AG20443 (cell line): ENCODE data around the gene PACS2.

Experiments used
- DNase-seq: peaks from one replicate; pipeline ENCODE4 v3.0.0; 2012; ENCODE audit warnings: low spot score, mixed read lengths

The PACS2 gene

DNA sequence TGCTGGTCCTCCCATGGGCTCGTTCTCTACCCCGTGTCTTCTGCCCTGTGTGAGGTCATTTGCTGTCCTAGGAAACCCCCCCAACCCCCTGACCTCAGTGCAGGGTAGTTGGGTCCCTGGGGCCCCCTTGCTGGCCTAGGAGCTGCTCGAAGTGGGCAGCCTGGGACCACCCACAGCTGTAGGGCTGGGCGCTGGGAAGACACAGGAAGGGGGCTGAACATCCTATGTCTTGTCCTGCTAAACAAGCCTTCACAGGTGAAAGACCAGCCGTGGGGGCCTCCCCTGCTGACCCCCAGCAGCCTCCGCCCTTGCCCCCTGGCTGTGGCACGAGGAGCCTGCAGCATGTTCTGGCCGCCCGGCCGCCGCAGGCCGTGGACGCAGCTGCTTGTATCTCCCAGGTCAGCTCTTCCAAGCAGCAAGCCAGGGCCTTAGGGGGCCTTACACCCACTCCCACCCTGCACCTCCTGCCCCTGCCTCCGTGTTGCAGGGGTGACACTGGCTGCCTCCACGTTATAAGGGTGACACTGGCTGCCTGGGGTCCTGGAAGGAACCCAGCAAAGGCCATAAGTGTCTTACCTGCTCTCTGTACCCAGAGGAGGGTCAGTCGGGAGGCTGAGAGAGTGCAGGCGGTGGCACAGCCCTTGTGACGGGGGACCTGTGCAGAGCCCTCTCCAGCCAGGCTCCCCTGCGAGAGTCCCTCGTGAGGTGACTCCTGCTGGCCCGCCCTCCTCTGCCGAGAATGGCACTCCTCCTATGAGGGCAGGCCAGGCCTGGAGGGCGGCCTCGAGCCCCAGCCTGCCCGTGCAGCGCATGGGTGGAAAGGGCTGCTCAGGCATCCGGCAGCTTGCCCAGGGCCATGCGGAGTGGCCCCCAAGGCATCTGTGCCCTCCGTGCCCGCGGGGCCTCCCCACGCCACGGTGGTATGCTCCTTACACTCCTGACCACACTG, 72.3 kb downstream of the PACS2 start:
- DNase-seq: no peak

DNA sequence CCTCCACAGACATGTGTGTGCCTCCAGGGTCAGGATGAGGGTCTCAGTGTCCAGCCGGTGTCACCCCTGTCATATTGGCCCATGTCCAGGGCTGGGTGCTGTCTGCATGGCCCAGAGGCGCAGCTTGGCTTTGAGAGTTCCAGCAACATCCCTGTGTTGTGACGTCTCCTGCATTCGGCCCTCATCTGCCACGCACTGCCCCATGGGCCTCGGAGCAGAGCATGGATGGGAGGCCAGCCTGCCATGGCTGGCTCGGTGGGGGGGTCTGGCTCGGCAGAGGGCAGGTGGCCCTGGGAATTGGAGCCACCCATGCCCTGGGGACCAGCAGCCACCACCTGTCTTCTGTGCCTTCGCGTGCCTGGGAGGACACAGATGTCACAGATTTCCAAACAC, 73.0 kb downstream of the PACS2 start:
- no peak for DNase-seq

DNA sequence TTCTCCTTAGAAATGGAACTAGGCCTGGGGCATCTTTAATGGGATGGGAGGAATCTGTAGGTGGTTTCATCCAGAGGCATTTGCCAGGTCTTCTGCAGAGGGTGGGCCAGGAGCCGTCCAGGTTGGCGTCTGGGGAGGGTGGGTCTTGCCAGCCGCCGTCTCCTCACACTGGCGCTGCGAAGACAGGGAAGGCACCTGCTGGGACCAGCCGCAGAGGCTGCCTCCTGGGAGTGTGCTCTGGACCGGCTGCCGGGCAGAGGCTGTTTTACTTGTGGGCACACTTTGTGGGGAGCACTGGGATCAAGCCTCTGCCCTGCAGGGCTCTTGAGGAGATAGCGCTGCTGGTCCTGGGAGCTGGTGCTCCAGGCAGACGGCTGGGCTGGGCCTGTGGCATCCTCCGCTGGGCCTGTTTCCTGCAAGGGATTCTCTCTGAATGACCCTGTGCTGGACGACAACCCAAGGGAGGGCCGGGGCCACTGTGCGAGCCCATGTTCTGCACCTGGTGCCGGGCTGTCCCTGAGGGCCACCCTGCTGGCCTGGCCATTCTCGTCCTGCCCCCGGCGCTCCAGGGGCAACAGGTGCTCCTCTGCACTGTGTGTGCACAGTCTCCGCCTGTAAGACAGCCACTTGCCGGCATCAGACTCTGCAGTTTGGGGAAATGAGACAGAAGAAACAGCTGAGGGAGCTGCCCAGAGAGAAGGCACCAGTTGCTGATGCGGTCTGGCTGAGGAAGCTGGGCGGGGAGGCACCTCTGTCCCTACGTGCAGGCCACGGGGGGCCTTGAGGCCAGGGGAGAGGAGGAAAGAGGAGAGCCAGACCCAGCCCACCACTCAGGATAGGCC, 73.8 kb downstream of the PACS2 start:
- no peak for DNase-seq

DNA sequence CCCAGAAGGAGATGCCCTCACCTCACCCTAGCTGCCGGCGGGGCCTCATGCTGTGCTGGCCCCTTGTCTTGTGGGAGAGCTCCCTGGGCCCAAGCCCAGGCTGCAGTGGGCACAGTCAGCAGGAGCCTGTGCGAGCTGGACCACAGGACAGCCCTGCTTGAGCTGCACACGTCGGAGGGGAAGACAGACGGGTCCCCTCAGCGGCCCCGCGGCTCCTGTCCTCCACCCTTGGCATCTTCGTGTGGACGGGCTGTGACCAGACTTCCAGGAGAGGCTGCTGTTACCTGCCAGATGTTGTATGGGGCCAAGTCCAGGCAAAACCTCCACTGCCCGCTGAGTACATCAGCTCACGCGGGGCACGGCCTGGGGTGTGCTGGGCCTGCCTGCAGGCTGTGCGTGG, 74.4 kb downstream of the PACS2 start:
- DNase-seq: no peak

DNA sequence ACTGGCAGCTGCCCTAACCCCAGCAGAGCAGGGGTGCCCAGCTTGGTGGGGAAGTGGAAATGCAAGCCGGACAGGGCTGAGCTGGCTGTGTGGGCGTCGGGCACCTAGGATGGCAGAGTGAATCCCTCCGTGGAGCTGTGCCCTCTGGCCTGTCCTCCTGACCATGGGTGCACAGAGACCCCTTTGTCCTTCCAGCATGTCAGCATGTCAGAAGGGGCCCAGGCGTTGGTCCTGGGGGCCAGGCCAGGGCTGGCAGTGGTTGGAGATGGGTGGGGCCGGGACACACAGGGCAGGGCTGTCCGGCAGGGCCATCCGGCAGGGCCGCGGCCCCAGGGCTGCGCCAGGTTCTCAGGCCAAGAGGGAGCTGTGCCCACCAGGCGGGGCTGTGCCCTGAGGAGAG, 75.0 kb downstream of the PACS2 start:
- DNase-seq: no peak

DNA sequence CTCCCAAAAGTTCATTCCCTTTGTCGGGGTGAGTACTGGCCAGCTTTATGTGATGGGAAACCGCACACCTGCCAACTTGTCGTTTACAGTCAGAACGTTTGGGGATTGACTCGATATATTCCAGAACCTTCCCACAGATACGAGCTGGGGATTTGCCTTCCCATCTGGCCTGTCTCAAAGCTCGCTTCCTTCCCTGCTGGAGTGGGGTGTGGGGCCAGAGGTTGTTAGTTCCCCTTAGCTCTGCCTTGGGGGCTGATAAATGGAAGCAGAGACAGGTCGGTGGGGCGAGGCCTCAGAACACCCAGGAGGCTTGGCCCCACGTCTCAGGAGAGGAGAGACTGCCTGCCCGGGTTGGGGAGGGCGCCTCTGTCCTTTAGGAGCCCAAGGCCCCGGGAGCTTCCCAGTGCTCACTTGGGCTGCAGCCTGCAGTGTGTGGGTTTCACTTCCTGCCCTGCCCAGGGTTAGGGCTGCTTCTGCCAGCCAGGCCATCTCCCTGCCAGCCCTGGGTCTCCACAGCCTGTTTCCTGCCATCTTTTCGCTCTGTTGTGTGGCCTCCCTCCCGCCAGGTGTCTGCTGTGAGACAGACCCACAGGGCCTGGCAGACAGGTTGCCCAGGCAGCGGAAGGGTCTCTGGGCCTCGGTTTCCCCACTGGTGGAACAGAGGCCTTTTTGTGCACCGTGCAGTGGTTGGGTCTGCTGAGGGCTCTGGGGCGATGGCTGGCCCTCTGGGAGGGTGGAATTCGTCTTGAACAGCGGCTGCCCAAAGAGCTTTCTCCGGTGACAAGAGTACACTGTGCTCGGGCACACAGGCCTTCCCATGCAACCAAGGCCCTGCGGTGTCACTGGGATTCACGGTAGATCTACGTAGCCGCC, 75.7 kb downstream of the PACS2 start:
- no peak for DNase-seq

DNA sequence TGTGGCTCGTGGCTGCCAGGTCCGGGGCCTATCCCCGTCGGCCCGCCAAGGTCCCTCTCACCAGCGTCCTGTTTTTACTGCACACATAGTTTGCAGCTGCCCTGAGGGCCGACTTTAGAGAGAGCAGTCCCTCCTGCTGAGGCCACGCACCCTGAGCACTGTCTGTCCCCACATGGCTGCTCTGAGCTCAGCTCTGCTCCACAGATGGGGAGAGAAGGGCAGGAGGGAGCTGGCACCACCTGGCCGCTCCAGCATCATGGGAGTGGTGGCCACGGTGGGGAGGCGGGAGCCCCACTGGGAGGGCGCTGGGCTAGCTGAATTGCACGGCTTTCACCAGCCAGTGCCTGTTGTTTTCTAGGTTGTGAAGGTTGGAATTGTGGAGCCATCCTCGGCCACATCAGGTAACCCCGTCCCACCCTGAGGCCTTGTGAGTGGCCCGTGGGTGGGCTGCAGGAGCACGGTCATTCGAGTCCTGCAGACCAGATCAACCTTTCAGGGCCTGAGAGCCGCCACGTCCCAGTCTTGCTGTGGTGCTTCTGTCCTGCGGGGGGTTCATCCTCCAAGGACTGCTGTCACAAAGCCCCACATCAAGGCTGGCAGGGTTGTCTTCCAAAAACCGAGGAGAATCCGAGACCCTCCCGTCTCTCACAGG, 76.4 kb downstream of the PACS2 start:
- DNase-seq: no peak

DNA sequence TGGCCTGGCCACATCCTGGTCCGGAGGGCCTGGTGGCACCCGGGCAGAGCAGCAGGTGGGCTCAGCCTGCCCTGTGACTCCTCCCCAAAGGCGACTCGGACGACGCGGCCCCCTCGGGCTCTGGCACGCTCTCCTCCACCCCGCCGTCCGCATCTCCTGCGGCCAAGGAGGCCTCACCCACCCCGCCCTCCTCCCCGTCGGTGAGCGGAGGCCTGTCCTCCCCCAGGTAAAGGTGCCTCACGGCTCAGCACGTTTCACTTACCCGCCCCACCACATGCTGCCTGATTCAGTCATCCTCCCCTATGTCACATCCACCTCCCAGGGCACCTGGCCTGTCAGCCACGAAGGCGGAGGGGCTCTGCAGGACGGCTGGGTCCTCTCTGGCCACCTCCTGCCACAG, 77.0 kb downstream of the PACS2 start:
- no peak for DNase-seq

DNA sequence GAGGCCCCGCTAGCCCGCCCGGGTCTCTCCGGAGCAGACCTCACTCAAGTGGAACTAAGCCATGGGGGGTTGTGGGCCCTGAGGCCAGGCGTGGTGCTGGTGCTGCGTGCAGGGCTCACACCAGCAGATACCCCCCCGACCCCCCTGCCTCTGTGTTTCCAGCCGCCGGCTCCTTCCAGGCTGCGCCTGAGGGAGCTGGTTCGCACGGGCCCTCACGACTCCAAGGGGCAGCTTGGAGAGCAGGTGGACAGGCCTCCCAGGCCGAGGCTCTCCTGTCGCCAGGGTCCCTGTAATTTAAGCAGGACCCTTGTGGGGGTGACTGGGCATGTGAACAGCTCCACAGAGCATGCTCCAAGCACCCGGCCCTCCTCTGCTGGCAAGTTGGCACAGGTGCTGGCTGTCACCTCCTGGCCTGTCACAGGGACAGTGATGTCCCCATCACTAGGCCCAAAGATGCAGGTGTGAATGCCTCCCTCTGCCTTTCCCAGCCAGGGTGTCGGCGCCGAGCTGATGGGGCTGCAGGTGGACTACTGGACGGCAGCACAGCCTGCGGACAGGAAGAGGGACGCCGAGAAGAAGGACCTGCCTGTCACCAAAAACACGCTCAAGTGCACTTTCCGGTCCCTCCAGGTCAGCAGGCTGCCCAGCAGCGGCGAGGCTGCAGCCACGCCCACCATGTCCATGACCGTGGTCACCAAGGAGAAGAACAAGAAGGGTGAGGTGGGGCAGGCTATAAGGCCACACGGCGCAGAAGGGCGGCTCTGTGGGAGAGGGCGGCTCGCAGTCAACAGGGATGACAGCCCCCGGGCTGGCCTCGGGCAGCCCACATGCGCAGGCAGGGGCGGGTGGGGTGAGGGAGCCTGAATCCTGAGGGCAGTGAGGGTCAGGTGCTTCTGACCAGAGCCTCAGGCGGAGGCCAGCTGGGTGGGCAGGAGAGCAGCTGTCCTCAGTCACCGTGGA, 77.9 kb downstream of the PACS2 start:
- DNase-seq: no peak

DNA sequence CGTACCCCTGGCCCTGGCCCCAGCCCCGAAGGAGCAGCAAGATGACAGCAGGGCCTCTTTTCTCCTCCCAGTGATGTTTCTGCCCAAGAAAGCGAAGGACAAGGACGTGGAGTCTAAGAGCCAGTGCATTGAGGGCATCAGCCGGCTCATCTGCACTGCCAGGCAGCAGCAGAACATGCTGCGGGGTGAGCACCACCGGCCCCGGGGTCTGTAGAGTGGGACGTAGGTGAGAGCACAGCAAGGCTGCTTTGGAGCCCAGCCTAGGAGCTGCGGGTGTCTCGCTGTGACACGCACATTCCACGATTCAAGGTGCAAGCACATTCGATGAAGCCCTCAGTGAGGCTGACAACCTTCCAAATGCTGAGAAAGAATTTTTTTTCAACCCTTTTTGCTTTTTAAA, 78.6 kb downstream of the PACS2 start:
- no peak for DNase-seq

DNA sequence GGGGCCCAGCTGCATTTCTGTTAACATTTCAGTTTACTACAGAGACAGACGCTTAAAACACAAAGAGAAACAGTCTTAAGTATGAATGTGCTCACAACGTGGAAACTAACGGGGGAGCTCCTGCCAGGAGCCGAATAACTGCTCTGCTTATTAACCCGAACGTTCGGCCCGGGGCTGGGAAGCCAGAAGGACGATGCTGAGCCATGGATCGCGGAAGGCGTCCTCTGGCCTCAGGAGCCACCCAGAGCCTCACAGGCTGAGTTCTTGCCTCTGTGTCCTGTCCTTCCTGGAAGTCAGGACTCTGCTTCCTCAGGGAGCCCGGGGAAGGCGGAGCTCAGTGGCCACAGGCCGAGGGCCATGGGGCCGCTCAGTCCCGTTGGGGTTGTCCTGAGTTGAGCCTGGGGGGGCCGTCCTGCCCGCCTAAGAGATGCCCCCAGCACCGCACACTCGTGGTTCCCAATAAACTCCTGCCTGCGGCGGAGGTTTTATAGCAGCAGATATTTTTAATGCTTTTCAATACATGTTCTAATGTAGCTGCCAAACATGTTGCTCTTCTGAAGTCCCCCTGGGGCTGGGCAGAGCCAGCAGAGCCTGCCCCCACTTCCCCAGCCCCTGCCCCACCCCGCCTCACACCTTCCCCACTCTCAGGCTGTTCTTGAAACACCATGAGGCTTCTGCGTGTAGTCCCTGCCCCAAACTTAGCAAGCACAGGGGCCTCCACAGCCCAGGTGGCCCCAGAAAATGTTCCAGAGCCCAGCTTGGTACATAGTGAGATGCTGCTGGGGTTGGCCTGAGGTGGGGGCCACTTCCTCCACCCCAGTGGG, 80.4 kb downstream of the PACS2 start:
- no peak for DNase-seq

DNA sequence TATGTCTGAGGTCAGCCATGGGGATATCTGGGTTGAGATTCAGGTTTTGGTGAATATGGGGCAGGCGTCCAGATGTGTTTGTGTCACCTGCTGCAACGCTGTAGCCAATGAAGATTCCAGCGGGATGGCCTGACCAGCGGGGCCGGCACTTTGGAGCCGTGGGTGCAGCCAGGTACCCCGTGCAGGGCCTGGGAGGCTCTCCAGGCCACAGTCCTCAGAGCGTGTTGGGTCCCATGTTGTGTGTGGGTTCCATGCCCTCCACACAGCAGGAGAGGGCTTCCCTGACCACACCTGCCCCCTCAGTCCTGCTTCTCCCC, 80.9 kb downstream of the PACS2 start:
- DNase-seq: no peak

DNA sequence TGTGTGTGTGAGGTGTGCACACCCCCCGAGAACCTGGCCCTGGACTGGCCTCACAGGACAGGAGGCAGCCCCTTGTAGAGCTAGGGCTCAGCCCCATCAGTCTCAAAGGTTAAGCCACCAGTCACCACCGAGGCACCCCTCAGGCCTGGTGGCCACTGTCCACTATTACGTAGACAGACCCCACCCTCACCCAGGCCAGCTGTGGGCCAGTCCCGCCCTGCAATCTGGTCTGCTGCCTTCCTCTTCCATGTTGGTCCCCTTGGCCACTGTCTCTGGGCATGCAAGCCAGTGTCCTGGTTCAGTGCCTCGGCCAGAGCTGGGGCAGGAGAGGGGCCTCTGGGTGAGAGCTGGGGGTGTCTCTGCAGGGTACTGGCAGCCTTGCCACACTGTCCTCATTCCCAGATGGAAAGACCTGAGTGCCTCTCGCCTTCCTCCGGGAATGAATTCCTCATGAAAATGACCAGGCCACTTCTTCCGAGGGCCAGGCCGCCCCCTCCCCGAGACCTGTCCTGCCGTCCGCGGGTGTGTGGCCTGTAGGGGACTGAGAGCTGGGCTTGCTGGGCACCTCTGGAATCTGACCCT, 82.9 kb downstream of the PACS2 start:
- DNase-seq: no peak

DNA sequence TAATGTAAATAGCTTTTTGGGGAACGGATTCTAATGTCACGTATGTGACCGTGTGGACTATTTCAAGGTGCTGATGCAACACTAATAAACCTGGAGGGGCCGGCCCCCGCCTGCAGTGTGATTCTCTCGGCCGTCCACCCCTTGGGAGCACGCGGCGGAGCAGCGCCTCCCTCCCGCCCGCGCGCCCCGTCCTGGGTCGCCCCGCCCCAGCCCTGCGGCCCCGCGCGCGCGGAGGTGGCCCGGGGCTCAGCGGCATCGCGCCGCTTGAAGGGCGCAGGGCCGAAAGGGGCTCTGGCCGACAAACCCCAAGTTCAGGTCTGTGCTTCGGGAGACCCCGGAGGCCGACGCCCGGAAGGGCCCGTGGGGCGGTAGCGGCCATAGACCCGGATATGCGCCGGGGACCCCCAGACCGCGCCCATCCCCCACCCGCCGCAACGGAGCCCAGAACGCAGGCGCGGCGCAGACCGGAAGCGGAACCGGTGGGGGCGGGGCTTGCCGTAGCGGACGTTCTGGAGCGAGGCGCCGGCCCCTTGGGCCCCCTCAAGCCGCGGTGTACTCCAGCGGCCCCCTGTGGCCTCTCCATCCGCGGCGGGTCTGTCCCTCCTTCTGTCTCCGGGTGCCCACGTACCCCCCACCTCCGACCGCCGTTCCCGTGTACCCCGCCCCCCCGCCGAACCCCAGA, 83.6 kb downstream of the PACS2 start, which contains the start of gene TEX22:
Gene TEX22, plus strand, starts transcription at position 495 of the 682 bp plus-strand sequence. CDS start 803 bp downstream, outside the sequence.
- DNase-seq: peak; percentile 97

DNA sequence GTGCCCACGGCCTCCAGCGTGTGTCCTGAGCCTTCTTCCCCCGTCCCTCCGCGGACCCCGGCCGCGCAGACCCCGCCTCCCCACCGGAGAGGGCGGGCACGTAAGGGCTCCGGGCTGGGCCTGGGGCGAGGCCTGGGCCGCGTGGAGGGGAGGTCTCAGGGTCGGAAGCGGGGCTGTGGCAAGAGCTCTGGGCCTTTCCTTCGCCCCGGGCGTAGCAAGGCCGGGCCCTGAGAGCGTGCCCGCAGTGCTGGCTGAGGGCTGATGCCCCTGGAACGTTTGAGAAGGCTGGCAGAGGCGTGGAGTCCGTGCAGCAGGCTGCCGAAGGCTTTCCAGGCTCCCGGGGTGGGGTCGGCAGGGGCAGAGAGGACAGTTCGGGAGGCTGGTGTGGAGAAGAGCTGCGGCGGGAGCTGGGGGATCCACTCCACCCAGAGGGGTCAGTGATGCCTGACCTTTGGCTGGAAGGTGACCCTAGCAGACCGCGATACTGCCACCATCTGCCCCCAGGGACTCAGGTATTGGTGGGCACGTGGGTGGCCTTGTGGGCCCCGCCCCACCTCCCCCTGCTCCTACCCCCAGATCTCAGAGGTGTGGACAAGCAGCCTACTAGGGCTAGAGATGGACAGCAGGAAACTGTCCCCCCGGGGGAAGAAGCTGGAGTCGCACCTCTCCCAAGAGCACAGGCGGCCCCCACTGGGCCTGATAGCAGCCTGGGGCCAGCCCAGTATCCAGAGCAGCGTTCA, 84.3 kb downstream of the PACS2 start:
- DNase-seq: peak; percentile 45

DNA sequence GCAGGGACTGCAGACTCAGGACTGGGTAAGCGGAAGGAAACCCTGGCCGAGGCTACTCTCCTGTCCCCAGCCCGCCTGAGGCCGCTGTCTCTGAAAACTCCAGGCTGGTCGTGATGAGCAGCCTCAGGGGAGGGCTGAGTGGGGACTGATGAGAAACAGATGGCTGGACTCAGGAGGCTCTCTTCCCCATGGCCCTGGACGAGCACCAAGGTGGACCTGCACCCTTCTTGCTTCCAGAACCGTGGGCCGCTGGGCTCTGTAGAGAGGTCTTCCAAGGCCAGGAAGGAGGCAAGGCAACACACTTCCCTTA, 84.9 kb downstream of the PACS2 start:
- no peak for DNase-seq

DNA sequence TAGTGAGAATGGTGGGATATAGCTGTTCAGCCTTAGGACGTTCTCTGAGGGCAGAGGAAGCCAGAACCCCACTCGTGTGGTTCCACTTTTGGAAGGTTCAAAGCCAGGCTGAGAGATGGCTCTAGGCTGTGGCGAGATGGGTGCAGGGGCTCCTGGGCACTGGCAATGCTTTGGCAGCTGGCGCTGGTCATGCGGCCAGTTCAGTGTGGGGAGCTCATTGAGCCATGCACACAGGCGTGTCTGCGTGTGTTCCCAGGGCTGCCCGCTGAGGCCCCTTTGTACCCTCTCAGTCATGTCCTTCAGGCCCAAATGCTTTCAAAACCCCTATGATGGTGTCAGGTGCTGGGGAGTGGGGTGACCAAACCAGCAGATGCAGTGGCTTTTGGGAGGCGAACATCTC, 85.5 kb downstream of the PACS2 start:
- DNase-seq: no peak

DNA sequence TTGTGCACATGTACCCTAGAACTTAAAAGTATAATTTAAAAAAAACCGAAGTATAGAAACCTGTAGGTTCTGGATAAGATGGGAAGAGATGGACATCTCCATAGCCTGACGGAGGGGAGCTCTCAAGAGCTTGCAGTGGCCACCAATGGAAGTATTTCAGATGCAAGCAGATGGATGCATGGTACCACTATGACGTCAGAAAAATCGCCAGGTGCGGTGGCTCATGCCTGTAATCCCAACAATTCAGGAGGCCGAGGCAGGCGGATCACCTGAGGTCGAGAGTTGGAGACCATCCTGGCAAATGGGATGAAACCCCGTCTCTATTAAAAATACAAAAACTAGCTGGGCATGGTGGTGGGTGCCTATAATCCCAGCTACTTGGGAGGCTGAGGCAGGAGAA, 87.2 kb downstream of the PACS2 start:
- no peak for DNase-seq
